CD1c-positive myeloid dendritic cell (primary cell): ENCODE data around the gene SHC4.
"Not testable (repeated sequence)": the region's sequence is repeated elsewhere in the genome, so short reads cannot be mapped to it uniquely, and the experiment has no call there.

ENCODE experiments used
- DNase-seq: peaks from one replicate; pipeline ENCODE4 v3.0.0-alpha.2; 2016; ENCODE audit errors: extremely low spot score

SHC4 gene

GRCh38 chr15:48924528-48925393 is 39.0 kb downstream of the SHC4 start:
- peak; percentile 5 for DNase-seq

- DNase-seq: no peak
Observed at GRCh38 chr15:48922046-48922445, 41.7 kb downstream of the SHC4 start.

- no peak for DNase-seq
Observed at GRCh38 chr15:48916721-48917120, 47.0 kb downstream of the SHC4 start.

- DNase-seq: no peak
Observed at GRCh38 chr15:48915861-48916260, 47.9 kb downstream of the SHC4 start.

GRCh38 chr15:48914717-48915116 is 49.0 kb downstream of the SHC4 start:
- DNase-seq: no peak

- no peak for DNase-seq
Observed at GRCh38 chr15:48913141-48913540, 50.6 kb downstream of the SHC4 start.

- not testable (repeated sequence) for DNase-seq
Observed at GRCh38 chr15:48910554-48910953, 53.2 kb downstream of the SHC4 start.

GRCh38 chr15:48909313-48909712 is 54.4 kb downstream of the SHC4 start:
- not testable (repeated sequence) for DNase-seq

- no peak for DNase-seq
Observed at GRCh38 chr15:48905847-48906246, 57.9 kb downstream of the SHC4 start.

GRCh38 chr15:48905216-48905615 is 58.5 kb downstream of the SHC4 start:
- DNase-seq: no peak

GRCh38 chr15:48904758-48905157 is 59.0 kb downstream of the SHC4 start:
- no peak for DNase-seq

GRCh38 chr15:48899793-48900192 is 63.9 kb downstream of the SHC4 start:
- DNase-seq: no peak

GRCh38 chr15:48898446-48898845 is 65.3 kb downstream of the SHC4 start:
- no peak for DNase-seq

- no peak for DNase-seq
Observed at GRCh38 chr15:48898032-48898431, 65.7 kb downstream of the SHC4 start.

- DNase-seq: no peak
Observed at GRCh38 chr15:48896869-48897814, 66.6 kb downstream of the SHC4 start.

GRCh38 chr15:48893311-48893710 is 70.4 kb downstream of the SHC4 start:
- no peak for DNase-seq

GRCh38 chr15:48891232-48891765 is 72.4 kb downstream of the SHC4 start:
- DNase-seq: no peak

- no peak for DNase-seq
Observed at GRCh38 chr15:48890375-48890972, 73.2 kb downstream of the SHC4 start.

- DNase-seq: no peak
Observed at GRCh38 chr15:48889925-48890324, 73.8 kb downstream of the SHC4 start.

- no peak for DNase-seq
Observed at GRCh38 chr15:48888836-48889235, 74.9 kb downstream of the SHC4 start.

GRCh38 chr15:48888191-48888590 is 75.5 kb downstream of the SHC4 start:
- DNase-seq: no peak

- DNase-seq: no peak
Observed at GRCh38 chr15:48887144-48887543, 76.6 kb downstream of the SHC4 start.
